SK-N-SH (cell line): ENCODE measurements around the gene SLC5A4. TPM values are rescaled to one million over a fixed set of nuclear protein-coding genes. Genes with fewer than 3 reads are reported as not detected.

ENCODE experiments used
- CTCF ChIA-PET: fragments of 300-600, 350-600 bp; formaldehyde crosslinking; extraction: SDS; loops from one replicate; lab custom pipeline; 2021; lab: Yijun Ruan, JAX
- POLR2A ChIA-PET: fragments of 350-600 bp; sonication (Branson Sonifier 250); formaldehyde crosslinking; extraction: SDS; loops from one replicate; lab custom pipeline; 2020; ENCODE audit warnings: antibody characterized with exemption, inconsistent platforms; lab: Yijun Ruan, JAX
- DNase-seq: peaks from one replicate; pipeline ENCODE4 v3.0.0; 2012
- H2AFZ ChIP-seq: fragments of 200-600 bp; sonication (generic); 2 replicates; pipeline ENCODE4 v1.8.1; 2016; ENCODE audit warnings: antibody characterized with exemption, mild to moderate bottlenecking, low read depth
- H3F3A ChIP-seq: fragments of 200-600 bp; sonication (generic); replicated peaks from 2 replicates; pipeline ENCODE3; 2016; ENCODE audit warnings: antibody characterized with exemption, mild to moderate bottlenecking; ENCODE audit not compliant: insufficient read depth
- H3K27ac ChIP-seq, 2 experiments: fragments of 200-500 bp in 1 of 2; fragments of 200-600 bp in 1 of 2; sonication (Bioruptor generic) in 1 of 2; sonication (generic), shearing (Covaris generic) in 1 of 2; 2 replicates each; pipeline versions ENCODE4 v1.5.1 to v1.6.1; 2014 to 2016; ENCODE audit warnings: low read depth in 2 of 2, inconsistent platforms in 1 of 2, low read length in 1 of 2, mild to moderate bottlenecking in 1 of 2, mixed read lengths in 1 of 2
- H3K27me3 ChIP-seq: fragments of 200-600 bp; sonication (generic), shearing (Covaris generic); 2 replicates; pipeline ENCODE4 v1.6.1; 2016; ENCODE audit warnings: mixed run types; ENCODE audit not compliant: insufficient read depth
- H3K36me3 ChIP-seq, 2 experiments: fragments of 200-500 bp in 1 of 2; fragments of 200-600 bp in 1 of 2; sonication (Bioruptor generic) in 1 of 2; sonication (generic) in 1 of 2; replicated peaks in 1 of 2; 2 replicates each; pipeline versions ENCODE3 to v1.5.1; 2014 to 2016; ENCODE audit warnings: low read length in 1 of 2, mild to moderate bottlenecking in 1 of 2; ENCODE audit not compliant: insufficient read depth in 2 of 2, control insufficient read depth in 1 of 2
- H3K4me1 ChIP-seq, 2 experiments: fragments of 200-500 bp in 1 of 2; fragments of 200-600 bp in 1 of 2; sonication (Bioruptor generic) in 1 of 2; sonication (generic), shearing (Covaris generic) in 1 of 2; 2 replicates each; pipeline versions ENCODE4 v1.5.1 to v1.6.1; 2014 to 2016; ENCODE audit warnings: low read depth in 1 of 2, low read length in 1 of 2, mixed run types in 1 of 2; ENCODE audit not compliant: insufficient read depth in 2 of 2, control insufficient read depth in 1 of 2
- H3K4me2 ChIP-seq: fragments of 200-600 bp; sonication (generic), shearing (Covaris generic); 2 replicates; pipeline ENCODE4 v1.6.1; 2017; ENCODE audit warnings: mixed run types
- H3K4me3 ChIP-seq, 2 experiments: fragments of 200-500 bp in 1 of 2; fragments of 200-600 bp in 1 of 2; sonication (Bioruptor generic) in 1 of 2; sonication (generic), shearing (Covaris generic) in 1 of 2; 2 replicates each; pipeline versions ENCODE4 v1.5.1 to v1.8.1; 2014 to 2016; ENCODE audit warnings: low read depth in 2 of 2, inconsistent platforms in 1 of 2, low read length in 1 of 2, mild to moderate bottlenecking in 1 of 2, mixed read lengths in 1 of 2, moderate library complexity in 1 of 2
- H3K79me2 ChIP-seq: fragments of 200-600 bp; sonication (generic); 2 replicates; pipeline ENCODE4 v1.8.1; 2017; ENCODE audit warnings: mild to moderate bottlenecking; ENCODE audit not compliant: insufficient read depth
- H3K9ac ChIP-seq: fragments of 200-600 bp; sonication (generic); 2 replicates; pipeline ENCODE4 v1.6.1; 2017; ENCODE audit warnings: mixed run types
- H3K9me2 ChIP-seq: fragments of 200-600 bp; sonication (generic); 2 replicates; pipeline ENCODE4 v1.6.1; 2017; ENCODE audit warnings: mixed run types
- H3K9me3 ChIP-seq: fragments of 200-600 bp; sonication (generic); 2 replicates; pipeline ENCODE4 v1.6.1; 2017; ENCODE audit warnings: mixed run types, mild to moderate bottlenecking, moderate library complexity
- H4K20me1 ChIP-seq: fragments of 200-600 bp; sonication (generic); 2 replicates; pipeline ENCODE4 v1.6.1; 2017; ENCODE audit warnings: mild to moderate bottlenecking, mixed run types; ENCODE audit not compliant: insufficient read depth
- ELF1 ChIP-seq: IDR thresholded peaks from 2 replicates; pipeline ENCODE4 v1.4.0; 2012
- EP300 ChIP-seq, 2 experiments: IDR thresholded peaks; 2 replicates each; pipeline versions ENCODE4 v1.4.0 to v1.6.1; 2012; ENCODE audit warnings: borderline replicate concordance in 1 of 2, low read depth in 1 of 2, low read length in 1 of 2
- EZH2phosphoT487 ChIP-seq: fragments of 200-600 bp; sonication (generic); IDR thresholded peaks from 2 replicates; pipeline ENCODE4 v1.6.1; 2017; ENCODE audit warnings: low read depth, mixed run types, mild to moderate bottlenecking, antibody characterized with exemption, moderate library complexity, borderline replicate concordance
- FOSL2 ChIP-seq: IDR thresholded peaks from 2 replicates; pipeline ENCODE4 v1.4.0; 2012; ENCODE audit warnings: low read depth, mild to moderate bottlenecking, moderate library complexity, borderline replicate concordance
- FOXM1 ChIP-seq: IDR thresholded peaks from 2 replicates; pipeline ENCODE4 v1.4.0; 2012; ENCODE audit warnings: low read depth, mild to moderate bottlenecking
- GATA2 ChIP-seq: sonication (generic); formaldehyde crosslinking; IDR thresholded peaks from 2 replicates; pipeline ENCODE4 v1.5.0; 2020; ENCODE audit warnings: mild to moderate bottlenecking, missing genetic modification reagents
- JUND ChIP-seq: IDR thresholded peaks from 2 replicates; pipeline ENCODE4 v1.4.0; 2012
- MEF2A ChIP-seq: IDR thresholded peaks from 2 replicates; pipeline ENCODE4 v1.4.0; 2012; ENCODE audit warnings: low read depth, borderline replicate concordance
- MXI1 ChIP-seq: IDR thresholded peaks from 2 replicates; pipeline ENCODE4 v1.6.1; 2012; ENCODE audit warnings: mild to moderate bottlenecking, low read depth, low read length, improper control_type of control experiment
- NFIC ChIP-seq: IDR thresholded peaks from 2 replicates; pipeline ENCODE4 v1.4.0; 2012; ENCODE audit warnings: borderline replicate concordance
- RAD21 ChIP-seq: IDR thresholded peaks from 2 replicates; pipeline ENCODE4 v1.6.1; 2012; ENCODE audit warnings: mild to moderate bottlenecking, low read length
- RCOR1 ChIP-seq: fragments of 150-350 bp; IDR thresholded peaks from 2 replicates; pipeline ENCODE4 v1.6.1; 2017; ENCODE audit warnings: antibody characterized with exemption, low read length
- RXRA ChIP-seq: IDR thresholded peaks from 2 replicates; pipeline ENCODE4 v1.4.0; 2012; ENCODE audit warnings: low read depth, mild to moderate bottlenecking, borderline replicate concordance
- TAF1 ChIP-seq: IDR thresholded peaks from 2 replicates; pipeline ENCODE4 v1.6.1; 2012; ENCODE audit warnings: low read depth, mild to moderate bottlenecking, low read length, moderate library complexity, borderline replicate concordance
- TCF12 ChIP-seq: IDR thresholded peaks from 2 replicates; pipeline ENCODE4 v1.4.0; 2012
- TEAD4 ChIP-seq: IDR thresholded peaks from 2 replicates; pipeline ENCODE4 v1.4.0; 2012; ENCODE audit warnings: mild to moderate bottlenecking, borderline replicate concordance; ENCODE audit not compliant: insufficient read depth
- YY1 ChIP-seq: IDR thresholded peaks from 2 replicates; pipeline ENCODE4 v1.4.0; 2012; ENCODE audit warnings: low read depth, mild to moderate bottlenecking
- WGBS: methylation state at CpG from one replicate; pipeline ENCODE4 v1.1.6; 2017; ENCODE audit warnings: low lambda C conversion rate; 5-methylcytosine and 5-hydroxymethylcytosine counted together
- polyA plus RNA-seq, 3 experiments: library from polyadenylated mRNA; depleted of rRNA; stranded (reverse); fragments of >200 nt; gene quantifications; 2 replicates each; pipeline ENCODE4 v1.2.3, GENCODE V29; 2012
- TF ChIP-seq, protein P1 (sequence below): IDR thresholded peaks from 2 replicates; pipeline ENCODE4 v1.6.1; 2012; ENCODE audit warnings: mild to moderate bottlenecking, low read depth, low read length, moderate library complexity
- TF ChIP-seq, protein P2 (sequence below): IDR thresholded peaks from 2 replicates; pipeline ENCODE4; 2012
- TF ChIP-seq, protein P3 (sequence below): IDR thresholded peaks from 2 replicates; pipeline ENCODE4 v1.4.0; 2012; ENCODE audit warnings: low read depth, borderline replicate concordance

SLC5A4 gene
- polyA plus RNA-seq, 1 of the 3 experiments (the other 2 are of a cell fraction) = 0.15 TPM

DNA sequence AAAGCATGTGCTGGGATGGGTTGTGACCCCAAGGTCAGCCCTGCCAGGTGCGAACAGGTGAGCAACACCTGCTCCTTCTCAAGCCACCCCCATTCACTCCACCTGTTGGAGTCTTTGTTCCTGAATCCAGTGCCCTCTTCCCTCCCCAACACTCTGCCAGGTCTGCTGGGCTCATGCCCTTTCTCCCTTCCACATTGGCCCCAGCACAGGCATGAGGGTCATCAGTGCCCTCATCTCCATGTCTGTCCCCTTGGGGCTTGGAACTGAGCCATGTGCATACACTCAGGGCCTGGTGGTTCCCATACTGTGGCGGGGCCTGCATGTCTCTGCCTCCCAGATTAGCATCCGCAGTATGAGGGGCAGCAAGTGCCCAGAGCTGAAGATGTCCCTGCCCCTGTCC is 69.3 kb downstream of the SLC5A4 start:
- POLR2A ChIA-PET = no interaction called here
- DNase-seq = peak; percentile 61
- no peak overlapping the region for H3K4me2 ChIP-seq
- 22% methylated on average over 3 of the region's 3 CpGs for WGBS
- no peak overlapping the region for H3K9ac ChIP-seq
- H3K27me3 ChIP-seq = no peaks in the 10 kb centered on the region; the same call in 1 of the 2 replicates
- no peak overlapping the region for H3K4me3 ChIP-seq
- H3K79me2 ChIP-seq = no peaks in the 10 kb centered on the region
- no peaks in the 10 kb centered on the region for H3K36me3 ChIP-seq
- no peaks in the 10 kb centered on the region for H3K9me3 ChIP-seq
- peak; percentile 79 for TF ChIP-seq GATA2
- TF ChIP-seq EP300 (IDR thresholded peaks at IDR 0.05; ENCODE audit: borderline replicate concordance in 1 of 2, low read depth in 1 of 2, low read length in 1 of 2) = no peak
- peak; percentile 52; the same call in 1 of the 2 replicates for TF ChIP-seq RCOR1
- no peak for TF ChIP-seq TCF12
- TF ChIP-seq, all 33 proteins: peak for 2
- Histone ChIP-seq H3K9me2 (no peaks in the 10 kb centered on the region), H2AFZ (no peak overlapping the region), H3F3A (no peaks in the 10 kb centered on the region), H4K20me1 (no peaks in the 10 kb centered on the region), H3K27ac (no peak overlapping the region), H3K4me1 (no peaks in the 10 kb centered on the region)
- CTCF ChIA-PET = interaction anchor here (1.0 kb wide), 1 partner anchor 17 kb away, joined by 6 read pairs; no protein-coding TSS in a partner anchor

DNA sequence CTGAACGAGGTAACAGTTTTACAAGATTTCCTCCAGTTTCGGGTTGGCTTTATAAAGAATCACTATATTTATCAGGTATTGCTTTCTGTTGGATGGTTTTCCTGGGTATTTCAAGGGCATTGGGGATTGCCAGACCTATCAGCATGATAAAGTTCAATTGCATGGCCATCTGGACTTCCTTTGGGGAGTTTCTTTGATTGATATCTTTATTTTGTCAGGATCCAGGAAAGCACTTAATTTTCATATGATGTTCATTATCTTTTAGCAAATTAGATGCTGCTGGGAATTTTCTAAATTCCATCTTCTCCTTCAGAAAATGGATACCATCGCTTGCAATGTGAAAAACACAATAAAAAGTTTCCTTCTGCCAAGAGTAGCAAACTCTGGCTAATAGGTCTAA is 71.5 kb downstream of the SLC5A4 start:
- WGBS = 4% methylated on average over 3 of the region's 3 CpGs
- no peaks in the 10 kb centered on the region for H3F3A ChIP-seq
- H3K36me3 ChIP-seq = no peaks in the 10 kb centered on the region
- no peak overlapping the region for H3K4me3 ChIP-seq
- no peaks in the 10 kb centered on the region for H3K79me2 ChIP-seq
- no peak overlapping the region for H2AFZ ChIP-seq
- no peak overlapping the region for H3K9ac ChIP-seq
- TF ChIP-seq RCOR1 (peak; percentile 75; the same call in 1 of the 2 replicates), EP300 (IDR thresholded peaks at IDR 0.05; ENCODE audit: borderline replicate concordance in 1 of 2, low read depth in 1 of 2, low read length in 1 of 2) (peak in 1 of 2 experiments; percentile 64; a peak in 1 of 4 replicates), MXI1 (no peak), YY1 (no peak), FOSL2 (no peak), ELF1 (no peak), RAD21 (no peak), GATA2 (peak; percentile 66), JUND (no peak), RXRA (no peak), EZH2phosphoT487 (no peak), MEF2A (no peak), TEAD4 (no peak), FOXM1 (no peak), NFIC (no peak), TAF1 (no peak), TCF12 (no peak)
- TF ChIP-seq, protein P1, sequence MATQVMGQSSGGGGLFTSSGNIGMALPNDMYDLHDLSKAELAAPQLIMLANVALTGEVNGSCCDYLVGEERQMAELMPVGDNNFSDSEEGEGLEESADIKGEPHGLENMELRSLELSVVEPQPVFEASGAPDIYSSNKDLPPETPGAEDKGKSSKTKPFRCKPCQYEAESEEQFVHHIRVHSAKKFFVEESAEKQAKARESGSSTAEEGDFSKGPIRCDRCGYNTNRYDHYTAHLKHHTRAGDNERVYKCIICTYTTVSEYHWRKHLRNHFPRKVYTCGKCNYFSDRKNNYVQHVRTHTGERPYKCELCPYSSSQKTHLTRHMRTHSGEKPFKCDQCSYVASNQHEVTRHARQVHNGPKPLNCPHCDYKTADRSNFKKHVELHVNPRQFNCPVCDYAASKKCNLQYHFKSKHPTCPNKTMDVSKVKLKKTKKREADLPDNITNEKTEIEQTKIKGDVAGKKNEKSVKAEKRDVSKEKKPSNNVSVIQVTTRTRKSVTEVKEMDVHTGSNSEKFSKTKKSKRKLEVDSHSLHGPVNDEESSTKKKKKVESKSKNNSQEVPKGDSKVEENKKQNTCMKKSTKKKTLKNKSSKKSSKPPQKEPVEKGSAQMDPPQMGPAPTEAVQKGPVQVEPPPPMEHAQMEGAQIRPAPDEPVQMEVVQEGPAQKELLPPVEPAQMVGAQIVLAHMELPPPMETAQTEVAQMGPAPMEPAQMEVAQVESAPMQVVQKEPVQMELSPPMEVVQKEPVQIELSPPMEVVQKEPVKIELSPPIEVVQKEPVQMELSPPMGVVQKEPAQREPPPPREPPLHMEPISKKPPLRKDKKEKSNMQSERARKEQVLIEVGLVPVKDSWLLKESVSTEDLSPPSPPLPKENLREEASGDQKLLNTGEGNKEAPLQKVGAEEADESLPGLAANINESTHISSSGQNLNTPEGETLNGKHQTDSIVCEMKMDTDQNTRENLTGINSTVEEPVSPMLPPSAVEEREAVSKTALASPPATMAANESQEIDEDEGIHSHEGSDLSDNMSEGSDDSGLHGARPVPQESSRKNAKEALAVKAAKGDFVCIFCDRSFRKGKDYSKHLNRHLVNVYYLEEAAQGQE = no peak
- TF ChIP-seq, protein P2, sequence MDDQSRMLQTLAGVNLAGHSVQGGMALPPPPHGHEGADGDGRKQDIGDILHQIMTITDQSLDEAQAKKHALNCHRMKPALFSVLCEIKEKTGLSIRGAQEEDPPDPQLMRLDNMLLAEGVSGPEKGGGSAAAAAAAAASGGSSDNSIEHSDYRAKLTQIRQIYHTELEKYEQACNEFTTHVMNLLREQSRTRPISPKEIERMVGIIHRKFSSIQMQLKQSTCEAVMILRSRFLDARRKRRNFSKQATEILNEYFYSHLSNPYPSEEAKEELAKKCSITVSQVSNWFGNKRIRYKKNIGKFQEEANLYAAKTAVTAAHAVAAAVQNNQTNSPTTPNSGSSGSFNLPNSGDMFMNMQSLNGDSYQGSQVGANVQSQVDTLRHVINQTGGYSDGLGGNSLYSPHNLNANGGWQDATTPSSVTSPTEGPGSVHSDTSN = no peak
- TF ChIP-seq, protein P3, sequence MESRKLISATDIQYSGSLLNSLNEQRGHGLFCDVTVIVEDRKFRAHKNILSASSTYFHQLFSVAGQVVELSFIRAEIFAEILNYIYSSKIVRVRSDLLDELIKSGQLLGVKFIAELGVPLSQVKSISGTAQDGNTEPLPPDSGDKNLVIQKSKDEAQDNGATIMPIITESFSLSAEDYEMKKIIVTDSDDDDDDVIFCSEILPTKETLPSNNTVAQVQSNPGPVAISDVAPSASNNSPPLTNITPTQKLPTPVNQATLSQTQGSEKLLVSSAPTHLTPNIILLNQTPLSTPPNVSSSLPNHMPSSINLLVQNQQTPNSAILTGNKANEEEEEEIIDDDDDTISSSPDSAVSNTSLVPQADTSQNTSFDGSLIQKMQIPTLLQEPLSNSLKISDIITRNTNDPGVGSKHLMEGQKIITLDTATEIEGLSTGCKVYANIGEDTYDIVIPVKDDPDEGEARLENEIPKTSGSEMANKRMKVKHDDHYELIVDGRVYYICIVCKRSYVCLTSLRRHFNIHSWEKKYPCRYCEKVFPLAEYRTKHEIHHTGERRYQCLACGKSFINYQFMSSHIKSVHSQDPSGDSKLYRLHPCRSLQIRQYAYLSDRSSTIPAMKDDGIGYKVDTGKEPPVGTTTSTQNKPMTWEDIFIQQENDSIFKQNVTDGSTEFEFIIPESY = no peak
- TF ChIP-seq, all 33 proteins: peak for 3
- H3K4me2 ChIP-seq = no peak overlapping the region
- no peaks in the 10 kb centered on the region for H3K9me2 ChIP-seq
- no peaks in the 10 kb centered on the region for H4K20me1 ChIP-seq
- DNase-seq = peak; percentile 51
- H3K9me3 ChIP-seq = no peaks in the 10 kb centered on the region
- H3K4me1 ChIP-seq = no peaks in the 10 kb centered on the region
- POLR2A ChIA-PET = no interaction called here
- no peak overlapping the region for H3K27ac ChIP-seq
- CTCF ChIA-PET = interaction anchor here (1.6 kb wide), 1 partner anchor 83 kb away, joined by 3 read pairs; no protein-coding TSS in a partner anchor
- H3K27me3 ChIP-seq = no peaks in the 10 kb centered on the region; the same call in 1 of the 2 replicates
